HG03175 (cell line): Measurements from ENCODE around the gene G0S2.

Experiments used
- ATAC-seq: cut with Tn5 transposase; IDR thresholded peaks from one replicate; pipeline ENCODE4 v1.9.1; 2021; ENCODE audit warnings: mild to moderate bottlenecking, moderate library complexity; ENCODE audit not compliant: unreplicated experiment

Gene G0S2

DNA sequence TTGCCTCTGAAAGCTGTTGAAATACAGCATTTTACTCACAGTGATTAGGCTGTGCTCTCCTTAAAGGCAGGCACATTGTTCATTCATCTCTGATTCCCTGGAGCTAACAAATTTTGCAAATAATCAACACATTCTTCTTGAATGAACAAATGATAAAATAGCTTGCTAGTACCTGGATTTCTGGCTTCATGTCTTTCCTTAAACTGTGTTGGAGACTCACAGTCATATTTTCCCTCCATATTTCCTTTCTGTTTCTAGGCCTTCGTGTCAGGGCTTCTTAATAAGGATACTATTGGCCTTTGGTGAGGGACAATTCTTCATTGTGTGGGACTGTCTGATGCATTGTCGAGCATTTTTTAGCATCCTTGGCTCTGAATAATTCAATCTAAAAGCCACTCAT is 39.1 kb downstream of the G0S2 start:
- ATAC-seq, result no peak

DNA sequence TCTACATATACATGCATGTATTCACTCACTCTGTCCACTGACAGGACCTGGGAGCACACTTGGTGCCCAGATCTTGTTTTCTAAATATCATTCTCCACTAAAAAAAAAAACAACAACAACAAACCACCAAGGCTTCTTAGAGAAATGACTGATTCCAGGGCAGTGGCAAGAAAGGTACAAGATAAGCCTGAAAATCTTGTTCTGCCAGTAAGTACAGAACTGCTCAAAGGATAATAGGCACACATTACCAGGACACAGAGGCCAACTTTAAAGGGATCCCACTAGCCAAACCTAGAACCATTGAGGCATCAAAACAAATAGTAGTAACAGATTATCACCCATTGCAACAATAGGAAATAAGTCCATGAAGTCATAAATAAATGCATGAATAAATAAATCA is 40.1 kb downstream of the G0S2 start:
- no peak for ATAC-seq

DNA sequence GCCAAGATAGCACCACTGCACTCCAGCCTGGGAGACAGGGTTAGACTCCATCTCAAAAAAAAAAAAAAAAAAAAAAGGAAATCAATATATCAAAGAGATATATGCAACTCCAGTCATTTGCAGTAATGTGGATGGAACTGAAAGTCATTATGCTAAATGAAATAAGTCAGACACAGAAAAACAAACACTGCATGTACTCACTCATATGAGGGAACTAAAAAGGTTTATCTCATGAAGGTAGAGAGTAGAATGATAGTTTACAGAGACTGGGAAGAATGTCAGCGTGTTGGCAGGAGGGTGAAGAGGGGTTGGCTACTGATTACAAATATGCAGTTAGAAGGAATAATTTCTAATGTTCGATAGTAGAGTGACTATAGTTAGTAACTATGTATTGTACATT is 42.6 kb downstream of the G0S2 start:
- ATAC-seq, result no peak

DNA sequence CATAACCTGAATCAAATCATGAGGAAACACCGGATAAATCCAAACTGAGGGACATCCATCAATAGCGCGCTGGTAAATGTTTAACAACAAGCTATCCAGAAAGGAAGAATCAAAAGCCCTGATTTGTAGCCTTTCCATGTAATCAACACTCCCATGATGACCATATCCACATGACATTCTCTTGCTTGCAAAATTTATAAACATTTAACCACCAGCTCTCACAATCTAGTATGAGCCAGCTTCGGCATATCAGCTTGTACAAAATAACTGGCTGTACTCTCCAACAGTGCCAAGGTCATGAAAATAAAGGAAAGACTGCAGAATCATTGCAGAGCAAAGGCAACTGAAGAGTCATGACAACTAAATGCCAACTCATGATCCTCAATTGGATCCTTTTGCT is 45.1 kb downstream of the G0S2 start:
- ATAC-seq, result no peak

DNA sequence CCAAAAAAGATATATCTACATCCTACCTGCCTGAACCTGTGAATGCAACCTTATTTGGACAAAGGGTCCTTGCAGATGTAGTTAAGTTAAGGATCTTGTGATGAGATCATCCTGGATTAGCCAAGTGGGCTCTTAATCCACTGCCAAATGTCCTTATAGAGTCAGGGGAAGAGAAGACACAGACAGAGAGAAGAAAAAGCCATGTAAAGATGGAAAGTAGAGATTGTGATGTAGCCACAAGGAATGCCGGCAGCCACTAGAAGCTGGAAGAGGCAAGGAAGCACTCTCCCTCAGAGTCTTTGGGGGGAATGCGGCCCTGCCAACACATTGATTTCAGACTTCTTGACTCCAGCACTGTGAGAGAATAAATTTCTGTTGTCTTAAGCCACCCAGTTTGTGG is 45.6 kb downstream of the G0S2 start:
- ATAC-seq, result no peak

DNA sequence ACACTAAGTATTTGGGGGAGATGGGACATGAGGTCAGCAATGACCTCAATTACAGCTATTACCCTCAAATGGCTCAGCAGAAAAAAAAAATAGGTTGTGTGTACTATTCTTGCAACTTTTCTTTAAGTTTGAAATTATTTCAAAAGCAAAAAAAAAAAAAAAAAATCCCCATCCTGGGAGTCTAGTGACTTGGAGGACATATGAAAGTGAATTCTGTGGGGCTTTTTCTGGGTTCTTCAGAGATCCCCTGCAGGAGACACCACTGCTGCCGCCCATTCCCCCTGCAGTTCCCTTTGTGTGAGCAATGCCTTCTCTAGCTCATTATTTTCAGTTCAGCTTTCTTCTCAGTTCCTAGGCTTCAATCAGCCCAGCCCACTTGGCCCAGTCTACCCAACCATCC is 46.1 kb downstream of the G0S2 start:
- no peak for ATAC-seq

DNA sequence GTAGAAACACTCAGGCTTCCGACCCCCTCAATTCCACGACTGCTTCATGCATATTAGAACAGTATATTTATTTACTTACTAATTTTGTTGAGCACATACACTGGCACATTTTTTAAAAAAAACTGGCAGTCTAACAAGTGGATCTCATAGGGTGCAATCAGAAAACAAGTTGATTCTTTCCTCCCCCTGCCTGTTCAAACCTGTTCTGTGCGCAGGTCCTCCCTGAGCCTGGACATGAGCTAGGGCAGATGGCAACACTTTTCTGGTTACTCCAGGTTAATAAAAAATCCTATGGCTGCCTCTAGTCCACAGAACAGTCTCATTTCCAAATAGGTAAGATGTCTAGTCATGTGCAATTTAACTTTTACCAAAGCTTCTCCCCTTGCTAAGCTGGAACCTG is 48.1 kb downstream of the G0S2 start:
- no peak for ATAC-seq

DNA sequence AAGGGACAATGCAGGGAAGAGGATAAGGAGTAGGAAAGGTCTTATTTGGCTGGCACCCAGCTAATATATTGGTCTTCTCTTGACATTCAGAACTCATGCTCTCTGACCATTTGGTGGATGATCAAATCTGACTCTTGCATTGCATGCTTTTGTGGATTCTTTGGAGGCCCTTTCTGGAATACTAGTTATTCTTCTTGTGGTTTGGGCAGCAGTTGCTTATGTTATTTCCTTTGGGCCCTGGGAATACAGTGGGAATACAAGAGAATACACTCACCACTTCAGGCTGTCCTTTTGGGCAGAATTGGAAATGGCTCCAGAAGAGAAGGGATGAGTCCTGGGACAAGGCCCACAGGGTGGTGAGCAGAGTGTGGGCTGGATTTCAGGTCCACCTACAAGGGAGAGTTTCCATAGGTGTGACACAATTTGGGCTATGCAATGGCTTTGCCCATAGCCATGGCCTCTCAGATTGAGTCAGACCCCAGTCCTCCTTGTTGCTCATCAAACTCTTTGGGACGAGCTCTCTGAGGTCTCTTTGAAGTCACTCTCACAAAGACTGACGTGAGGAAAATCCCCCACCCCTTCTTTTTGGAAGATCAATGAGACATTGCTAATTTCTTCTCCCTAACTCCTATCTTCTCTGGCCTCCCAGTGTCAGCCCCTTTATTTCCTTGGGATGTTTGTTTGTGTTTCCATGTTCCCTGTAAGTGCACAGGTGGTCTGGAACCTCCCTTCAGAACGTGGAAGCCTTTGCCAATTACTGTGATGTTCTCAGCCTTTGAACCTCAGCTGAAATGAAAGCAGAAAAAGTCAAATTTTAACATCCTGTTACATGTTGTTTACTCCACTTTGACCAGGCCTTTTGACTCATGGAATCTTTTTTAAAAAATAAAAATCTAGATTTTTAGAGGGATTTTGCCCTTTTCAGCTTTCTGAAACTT is 48.8 kb downstream of the G0S2 start:
- ATAC-seq, result no peak
